HG02571 (cell line): ENCODE data around the gene TCHH.
"Not testable (repeated sequence)": the region's sequence is repeated elsewhere in the genome, so short reads cannot be mapped to it uniquely, and the experiment has no call there.

Source experiments
- ATAC-seq: cut with Tn5 transposase; IDR thresholded peaks from one replicate; pipeline ENCODE4 v1.9.1; 2021; ENCODE audit warnings: mild to moderate bottlenecking, moderate library complexity; ENCODE audit not compliant: unreplicated experiment

TCHH gene

GRCh38 chr1:152115344-152115743 lies at the start of gene TCHH:
TCHH (minus strand) TSS chr1:152115444; CDS start chr1:152114080, 1,364 bp downstream.
- no peak for ATAC-seq

GRCh38 chr1:152164517-152165136 lies 49.4 kb upstream of the TCHH start:
- no peak for ATAC-seq

- no peak for ATAC-seq
These were observed 47.7 kb upstream of the TCHH start for GRCh38 chr1:152162792-152163463.

GRCh38 chr1:152160576-152160975 lies 45.3 kb upstream of the TCHH start:
- no peak for ATAC-seq

GRCh38 chr1:152159144-152159543 lies 43.9 kb upstream of the TCHH start, which contains the start of gene RPTN:
RPTN (minus strand) TSS chr1:152159228; CDS start chr1:152157889, 1,339 bp downstream.
- no peak for ATAC-seq

GRCh38 chr1:152153996-152154395 lies 38.8 kb upstream of the TCHH start:
- no peak for ATAC-seq

GRCh38 chr1:152151646-152152045 lies 36.4 kb upstream of the TCHH start:
- ATAC-seq = no peak

- ATAC-seq = no peak
These were observed 33.7 kb upstream of the TCHH start for GRCh38 chr1:152148981-152149380.

GRCh38 chr1:152148051-152148450 lies 32.8 kb upstream of the TCHH start:
- no peak for ATAC-seq

- no peak for ATAC-seq
These were observed 30.5 kb upstream of the TCHH start for GRCh38 chr1:152145769-152146168.

GRCh38 chr1:152144674-152145183 lies 29.5 kb upstream of the TCHH start:
- not testable (repeated sequence) for ATAC-seq

- ATAC-seq = no peak
These were observed 28.1 kb upstream of the TCHH start for GRCh38 chr1:152143150-152143887.

GRCh38 chr1:152141971-152142584 lies 26.8 kb upstream of the TCHH start:
- ATAC-seq = no peak

GRCh38 chr1:152137215-152137614 lies 22.0 kb upstream of the TCHH start:
- ATAC-seq = no peak

- no peak for ATAC-seq
These were observed 14.9 kb upstream of the TCHH start for GRCh38 chr1:152130186-152130585.

GRCh38 chr1:152127673-152128072 lies 12.4 kb upstream of the TCHH start:
- ATAC-seq = no peak

- ATAC-seq = no peak
These were observed 10.7 kb upstream of the TCHH start for GRCh38 chr1:152125834-152126443.

- ATAC-seq = no peak
These were observed 3.7 kb upstream of the TCHH start for GRCh38 chr1:152118915-152119314.

GRCh38 chr1:152112885-152113432 lies 2.3 kb downstream of the TCHH start:
- ATAC-seq = no peak

GRCh38 chr1:152112101-152112884 lies 3.0 kb downstream of the TCHH start:
- no peak for ATAC-seq
